ENCODE data around the gene STPG1. TPM values are rescaled to one million over a fixed set of nuclear protein-coding genes. Genes with fewer than 3 reads are reported as not detected.
A peak's percentile ranks its signal among the peaks of the same experiment; 100 is the strongest.
"Not testable (repeated sequence)": the region's sequence is repeated elsewhere in the genome, so short reads cannot be mapped to it uniquely, and the experiment has no call there.

The STPG1 gene, protein sequence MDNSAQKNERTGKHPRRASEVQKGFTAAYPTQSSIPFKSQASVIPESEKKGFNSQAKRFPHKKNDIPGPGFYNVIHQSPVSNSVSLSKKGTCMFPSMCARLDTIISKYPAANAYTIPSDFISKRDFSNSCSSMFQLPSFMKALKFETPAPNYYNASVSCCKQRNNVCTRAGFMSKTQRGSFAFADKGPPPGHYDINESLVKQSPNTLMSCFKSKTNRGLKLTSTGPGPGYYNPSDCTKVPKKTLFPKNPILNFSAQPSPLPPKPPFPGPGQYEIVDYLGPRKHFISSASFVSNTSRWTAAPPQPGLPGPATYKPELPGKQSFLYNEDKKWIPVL
- total RNA-seq: 1.1 TPM

DNA sequence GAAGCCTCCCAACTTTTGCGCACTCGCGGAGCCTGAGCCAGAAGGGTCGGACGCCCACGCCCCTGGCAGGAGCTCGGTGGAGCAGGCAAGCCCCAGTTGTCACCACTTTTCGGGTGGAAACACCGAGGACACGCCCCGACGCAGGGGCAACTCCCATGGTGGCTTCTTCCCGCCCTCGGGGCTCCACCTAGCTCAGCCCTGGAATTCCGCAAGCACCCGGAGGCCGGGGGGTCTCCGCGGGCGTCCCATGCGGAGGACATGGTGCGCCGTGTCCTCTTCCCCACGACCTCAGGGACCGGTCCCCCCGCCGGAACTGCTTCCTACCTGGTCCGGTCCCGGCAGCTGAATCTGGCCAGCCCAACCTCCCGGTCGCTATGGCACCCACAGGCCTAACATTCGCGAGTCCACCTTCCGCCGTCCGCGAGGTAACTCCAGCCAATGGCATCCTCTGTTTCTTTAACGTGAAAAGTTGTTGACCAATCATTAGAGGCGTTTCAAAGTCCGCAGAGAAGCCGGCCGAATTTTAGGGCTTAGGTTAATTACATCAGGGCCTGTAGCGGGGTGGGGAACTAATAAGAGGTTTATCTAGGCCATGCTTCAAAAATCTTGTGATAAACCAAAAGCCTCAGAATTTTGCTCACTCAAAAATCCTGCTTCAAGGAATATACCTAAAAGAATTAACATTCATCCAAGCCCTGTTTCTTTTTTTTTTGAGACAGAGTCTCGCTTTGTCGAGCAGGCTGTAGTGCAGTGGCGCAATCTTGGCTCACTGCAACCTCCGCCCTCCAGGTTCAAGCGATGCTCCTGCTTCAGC is at the start of gene STPG1:
Gene STPG1 (minus strand): TSS at position 433 of the 814 bp plus-strand sequence. CDS start 12,394 bp downstream, outside the sequence.
- ATAC-seq (peak; percentile 80), DNase-seq (ENCODE audit: low spot score) (peak; percentile 90)

DNA sequence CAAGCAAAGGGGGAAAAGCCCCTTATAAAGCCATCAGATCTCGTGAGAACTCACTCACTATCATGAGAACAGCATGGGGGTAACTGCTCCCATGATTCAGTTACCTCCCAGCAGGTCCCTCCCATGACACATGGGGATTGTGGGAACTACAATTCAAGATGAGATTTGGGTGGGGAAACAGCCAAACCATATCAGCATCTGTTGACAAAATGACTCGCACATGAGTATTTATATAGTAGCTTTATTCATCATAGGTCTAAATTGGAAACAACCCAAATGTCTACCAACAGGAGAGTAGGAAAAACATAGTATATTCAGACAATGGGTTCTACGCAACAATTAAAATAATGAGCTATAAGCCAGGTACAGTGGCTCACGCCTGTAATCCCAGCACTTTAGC is 48.5 kb upstream of the STPG1 start:
- ATAC-seq; DNase-seq (ENCODE audit: low spot score): not testable (repeated sequence)

DNA sequence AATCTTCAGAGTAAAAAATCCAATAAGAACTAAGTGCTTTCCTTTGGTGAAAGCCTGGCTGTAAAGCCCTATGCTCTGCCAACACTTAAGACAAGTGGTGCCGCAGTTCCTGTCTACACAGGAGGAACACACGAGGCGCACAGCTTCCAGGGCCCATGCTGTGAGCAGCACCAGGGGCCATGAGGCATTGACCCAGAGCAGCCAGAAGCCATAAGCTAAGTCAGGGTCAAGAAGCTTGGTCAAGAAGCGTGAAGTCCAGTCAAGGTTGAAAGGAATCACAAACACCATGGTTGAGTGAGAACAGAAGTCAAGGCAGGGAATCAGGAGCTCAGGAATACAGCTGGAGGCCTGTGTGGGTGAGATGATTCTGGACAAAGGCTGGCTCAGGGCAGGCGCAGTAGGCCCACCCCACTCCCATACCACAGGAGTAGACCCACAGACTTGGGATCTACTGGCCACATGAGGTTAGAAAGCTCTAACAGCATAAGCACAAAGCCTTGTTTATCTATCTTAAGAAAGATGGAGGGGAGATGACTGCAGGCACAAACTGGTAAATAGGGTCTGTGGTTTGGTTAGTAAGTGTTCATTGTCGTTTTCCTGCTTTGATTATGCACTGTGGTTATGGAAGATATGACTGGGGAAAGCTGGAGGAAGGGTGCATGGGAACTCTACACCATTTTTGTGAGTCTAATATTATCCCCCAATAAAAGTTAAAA is 46.1 kb upstream of the STPG1 start:
- ATAC-seq: no peak
- DNase-seq (ENCODE audit: low spot score): no peak

DNA sequence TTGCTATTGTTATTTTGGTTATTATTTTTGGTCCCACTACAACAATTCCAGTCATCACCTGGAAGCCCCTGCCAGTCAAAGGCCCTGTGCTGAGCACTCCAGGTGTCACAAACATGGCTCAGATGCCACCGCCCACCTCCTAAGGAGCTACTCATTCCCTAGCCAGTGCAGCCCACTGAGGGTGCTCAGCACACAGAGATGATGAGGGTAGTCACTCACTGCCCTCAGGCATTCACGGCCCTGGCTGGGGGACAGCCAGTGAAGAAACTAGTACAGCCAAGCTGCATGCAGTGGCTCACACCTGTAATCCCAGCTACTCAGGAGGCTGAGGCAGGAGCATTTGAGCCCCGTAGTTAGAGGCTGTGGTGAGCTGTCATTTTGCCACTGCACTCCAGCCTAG is 44.3 kb upstream of the STPG1 start:
- DNase-seq (ENCODE audit: low spot score) (no peak), ATAC-seq (no peak)

DNA sequence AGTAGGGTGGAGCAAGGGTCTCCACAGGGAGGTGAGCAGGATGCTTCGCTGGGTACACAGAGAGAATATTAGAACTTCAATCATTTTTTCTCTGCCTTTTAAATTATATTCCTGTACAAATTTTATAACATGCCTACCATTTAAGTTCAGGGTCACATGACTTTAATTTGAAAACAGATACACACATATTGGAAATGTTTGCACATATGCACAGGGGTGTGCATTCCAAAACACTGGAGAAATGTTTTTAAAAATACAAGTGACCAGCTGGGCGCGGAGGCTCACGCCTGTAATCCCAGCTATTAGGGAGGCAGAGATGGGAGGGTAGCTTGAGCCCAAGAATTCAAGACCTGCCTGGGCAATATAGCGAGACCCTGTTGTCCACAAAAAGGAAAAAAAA is 41.7 kb upstream of the STPG1 start:
- no peak for ATAC-seq
- DNase-seq (ENCODE audit: low spot score): peak; percentile 6

DNA sequence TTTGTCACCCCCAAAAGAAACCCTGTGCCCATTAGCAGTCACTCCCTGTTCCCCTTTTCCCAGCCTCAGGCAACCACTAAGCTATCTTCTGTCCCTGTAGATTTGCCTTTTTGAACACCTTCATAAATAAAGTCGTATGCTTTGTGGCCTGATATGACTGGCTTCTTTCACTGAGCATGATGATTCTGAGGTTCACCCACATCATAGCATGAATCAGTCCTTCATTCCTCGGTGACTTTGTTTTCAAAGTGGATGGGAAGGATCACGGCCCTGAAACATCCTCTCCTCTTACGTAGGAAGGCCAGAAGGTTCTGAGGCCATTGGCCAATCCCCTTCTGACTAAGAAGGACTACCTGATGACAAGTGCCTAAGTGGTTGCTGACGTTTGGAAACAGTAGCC is 41.1 kb upstream of the STPG1 start:
- no peak for ATAC-seq
- DNase-seq (ENCODE audit: low spot score): no peak

DNA sequence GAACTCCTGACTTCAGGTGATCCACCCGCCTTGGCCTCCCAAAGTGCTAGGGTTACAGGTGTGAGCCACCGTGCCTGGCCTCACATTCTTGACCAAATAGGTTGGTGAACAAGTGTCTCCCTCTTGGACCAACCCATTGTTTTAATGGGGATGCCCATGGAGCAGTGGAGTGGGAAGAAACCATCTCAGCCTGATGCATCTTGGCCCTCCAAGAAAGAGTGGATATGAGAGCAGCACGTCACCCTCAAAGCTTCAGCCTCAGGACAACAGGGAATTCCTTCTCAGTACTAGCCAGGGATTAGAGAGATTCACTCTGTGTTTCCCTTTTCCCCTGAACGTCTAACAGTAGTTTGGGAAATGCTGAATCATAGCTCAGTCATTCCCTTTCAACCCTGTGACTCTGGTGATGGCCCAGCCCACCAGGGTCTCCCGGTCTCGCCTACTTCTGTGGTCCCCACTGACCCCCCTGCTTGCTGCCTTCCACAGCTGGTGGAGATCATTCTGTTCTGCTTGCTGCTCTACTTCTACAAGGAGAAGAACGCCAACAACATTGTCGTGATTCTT is 39.4 kb upstream of the STPG1 start:
- no peak for ATAC-seq
- no peak for DNase-seq (ENCODE audit: low spot score)

DNA sequence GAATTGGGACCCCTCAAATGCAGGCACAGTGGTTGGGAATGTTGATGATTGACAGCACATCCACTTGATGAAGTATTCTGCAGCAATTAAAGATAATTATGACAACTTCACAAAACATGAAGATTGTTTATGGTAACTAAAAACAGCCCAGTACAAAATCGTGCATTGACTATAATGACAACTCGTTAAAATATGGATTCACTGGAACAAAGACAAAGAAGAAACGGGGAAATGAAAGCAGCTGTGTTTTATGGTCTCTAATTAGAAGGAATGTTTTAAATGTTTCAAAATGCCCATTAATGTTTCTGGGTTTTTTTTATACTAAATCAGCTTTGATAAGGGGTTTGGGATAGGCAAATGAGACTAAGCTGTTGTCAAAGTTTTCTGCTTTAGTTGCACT is 38.2 kb upstream of the STPG1 start:
- DNase-seq (ENCODE audit: low spot score) (no peak), ATAC-seq (no peak)

DNA sequence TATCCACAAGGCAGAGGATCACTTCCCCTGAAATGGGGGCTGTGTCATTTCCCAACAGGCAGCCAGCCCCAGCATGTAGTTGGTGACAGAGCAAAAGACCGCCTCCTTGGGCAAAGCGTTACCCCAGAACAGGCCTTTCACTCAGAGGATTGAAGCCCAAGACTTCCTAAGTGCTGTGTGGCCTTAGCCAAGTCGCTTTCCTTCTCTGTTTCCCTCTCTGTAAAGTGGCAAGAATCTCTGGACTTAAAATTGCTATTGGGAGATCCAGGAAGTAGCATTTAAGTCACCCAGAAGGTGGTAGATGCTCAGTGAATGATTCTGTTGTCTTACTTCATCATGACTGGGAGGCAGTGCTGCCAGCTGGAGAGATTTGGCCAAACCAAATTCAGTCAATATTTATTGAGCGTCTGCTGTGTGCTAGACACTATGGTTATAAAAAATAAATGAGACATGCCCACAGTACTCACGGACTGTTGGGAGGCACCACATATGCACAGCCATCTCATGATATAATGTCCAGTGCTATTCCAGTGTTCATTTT is 37.3 kb upstream of the STPG1 start:
- ATAC-seq: no peak
- no peak for DNase-seq (ENCODE audit: low spot score)

DNA sequence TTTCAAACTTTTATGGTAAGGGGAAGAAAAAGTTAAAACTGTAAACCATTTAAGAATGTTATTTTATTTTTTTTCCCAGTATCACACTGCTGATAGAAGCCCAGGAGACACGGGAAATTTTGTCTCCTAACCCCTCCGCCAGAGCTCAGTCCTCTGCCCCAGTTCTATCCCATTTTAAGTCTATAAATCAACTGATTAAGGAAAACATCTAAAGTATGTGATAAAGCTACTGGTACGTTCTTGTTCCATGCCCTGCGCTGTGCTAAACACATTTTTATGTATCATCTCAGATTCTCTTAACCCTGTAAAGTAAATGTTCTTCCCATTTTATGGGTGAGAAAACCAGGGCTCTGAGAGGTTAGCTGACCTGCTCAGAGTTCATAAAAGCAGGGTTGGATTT is 36.7 kb upstream of the STPG1 start:
- ATAC-seq (no peak), DNase-seq (ENCODE audit: low spot score) (no peak)

DNA sequence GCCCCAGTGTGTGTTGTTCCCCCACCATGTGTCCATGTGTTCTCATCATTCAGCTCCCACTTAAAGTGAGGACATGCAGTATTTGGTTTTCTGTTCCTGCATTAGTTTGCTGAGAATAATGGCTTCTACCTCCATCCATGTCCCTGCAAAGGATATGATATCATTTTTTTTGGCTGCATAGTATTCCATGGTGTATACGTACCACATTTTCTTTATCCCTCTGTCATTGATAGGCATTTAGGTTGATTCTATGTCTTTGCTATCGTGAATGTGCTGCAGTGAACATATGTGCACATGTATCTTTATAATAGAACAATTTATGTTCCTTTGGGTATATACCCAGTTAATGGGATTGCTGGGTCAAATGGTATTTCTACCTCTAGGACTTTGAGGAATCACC is 32.9 kb upstream of the STPG1 start:
- DNase-seq (ENCODE audit: low spot score); ATAC-seq: not testable (repeated sequence)

DNA sequence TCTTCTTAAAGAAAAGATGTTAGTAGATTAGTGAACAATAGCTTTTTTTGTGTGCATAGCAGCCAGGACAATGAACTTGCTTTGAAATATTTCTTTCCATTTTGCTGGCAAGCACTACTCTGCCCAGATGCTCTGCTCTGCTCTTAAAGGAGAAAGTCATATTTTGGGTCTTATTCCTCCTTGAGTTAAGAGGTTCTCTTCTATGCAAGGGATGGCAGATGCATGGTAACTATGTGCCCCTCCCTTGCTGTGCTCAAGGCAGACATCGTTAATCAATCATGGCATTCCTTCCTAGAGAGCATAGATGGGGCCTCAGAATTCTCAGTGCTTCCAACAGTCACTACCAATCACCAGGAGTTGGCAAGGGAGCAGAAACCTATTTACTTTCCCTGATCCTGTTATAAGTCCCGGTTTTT is 29.7 kb upstream of the STPG1 start:
- DNase-seq (ENCODE audit: low spot score): no peak
- ATAC-seq: no peak

DNA sequence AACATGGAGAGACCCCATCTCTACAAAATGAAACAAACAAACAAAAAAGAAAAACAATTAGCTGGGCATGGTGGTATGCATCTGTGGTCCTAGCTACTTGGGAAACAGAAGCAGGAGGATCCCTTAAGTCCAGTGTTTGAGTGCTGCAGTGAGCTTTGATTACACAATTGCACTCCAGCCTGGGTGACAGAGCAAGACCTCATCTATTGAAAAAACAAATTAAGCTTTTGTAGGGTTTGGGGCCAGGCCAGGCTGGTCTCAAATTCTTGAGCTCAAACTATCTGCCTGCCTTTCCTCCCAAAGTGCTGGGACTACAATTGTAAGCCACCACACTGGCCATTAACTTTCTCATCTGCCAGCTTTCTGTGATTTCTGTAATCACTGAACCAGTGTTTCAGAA is 29.2 kb upstream of the STPG1 start:
- DNase-seq (ENCODE audit: low spot score): no peak
- peak; percentile 42 for ATAC-seq

DNA sequence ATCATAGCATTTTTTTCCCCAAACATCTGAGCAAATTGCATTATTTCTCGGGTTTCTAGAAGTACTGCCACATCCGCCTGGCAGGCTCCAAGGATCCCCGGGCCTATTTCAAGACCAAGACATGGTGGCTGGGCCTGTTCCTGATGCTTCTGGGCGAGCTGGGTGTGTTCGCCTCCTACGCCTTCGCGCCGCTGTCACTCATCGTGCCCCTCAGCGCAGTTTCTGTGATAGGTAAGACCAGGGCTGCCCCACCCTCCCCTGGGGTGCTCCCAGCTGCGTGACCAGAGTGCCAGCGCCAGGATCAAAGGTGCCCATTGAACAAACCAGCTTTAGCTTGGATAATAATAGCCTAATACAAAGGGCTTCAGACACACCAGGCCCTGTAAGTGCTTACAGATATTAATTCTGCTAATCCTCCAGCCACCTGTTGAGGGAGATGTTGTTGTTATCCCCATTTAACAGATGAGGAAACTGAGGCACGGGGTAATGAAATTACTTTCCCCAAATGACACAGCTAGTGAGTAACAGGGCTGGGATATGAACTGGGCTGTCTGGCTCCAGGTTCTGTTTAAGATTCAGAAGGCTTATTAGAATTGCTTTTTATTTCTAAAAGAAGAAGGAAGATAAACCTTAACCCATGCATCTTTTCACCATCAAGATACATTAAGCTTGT is 28.6 kb upstream of the STPG1 start:
- ATAC-seq: no peak
- DNase-seq (ENCODE audit: low spot score): no peak

DNA sequence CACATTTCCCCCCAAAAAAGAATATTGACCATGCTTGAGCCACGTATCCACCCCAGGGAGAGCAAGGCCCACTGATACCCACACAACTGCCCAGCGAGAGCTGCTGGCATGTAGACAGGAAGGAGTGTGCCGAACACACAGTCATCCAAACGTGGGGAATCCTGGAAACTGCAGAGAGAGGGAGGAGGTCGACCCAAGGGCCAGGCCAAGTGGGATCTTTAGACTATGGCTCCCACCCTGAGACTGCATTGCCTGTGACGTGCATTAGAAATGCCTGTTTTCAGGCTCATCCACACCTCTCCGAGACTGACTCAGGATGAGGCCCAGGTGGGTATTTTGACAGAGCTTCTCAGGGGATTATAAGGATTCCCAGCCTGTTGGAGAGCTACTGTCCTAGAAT is 27.9 kb upstream of the STPG1 start:
- ATAC-seq (no peak), DNase-seq (ENCODE audit: low spot score) (no peak)

DNA sequence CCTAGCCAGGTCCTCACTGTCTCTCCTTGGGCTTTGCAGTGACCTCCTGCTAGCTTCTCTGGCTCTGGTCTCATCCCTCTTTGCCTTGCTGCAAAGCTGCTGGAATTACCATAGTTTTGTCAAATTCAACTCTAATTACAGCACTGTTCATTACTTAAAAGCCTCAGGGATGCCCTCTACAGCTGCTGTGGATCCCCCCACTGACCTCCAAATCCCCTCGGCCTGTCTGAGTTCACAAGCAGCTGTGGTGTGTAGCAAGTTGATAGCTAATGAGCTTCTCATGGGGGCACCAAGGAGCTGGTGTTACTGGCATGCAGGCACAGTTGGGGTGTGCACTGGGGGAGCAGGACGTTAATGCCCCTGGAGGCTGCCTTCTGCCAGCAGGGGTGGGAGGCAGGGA is 26.9 kb upstream of the STPG1 start:
- ATAC-seq (no peak), DNase-seq (ENCODE audit: low spot score) (no peak)

DNA sequence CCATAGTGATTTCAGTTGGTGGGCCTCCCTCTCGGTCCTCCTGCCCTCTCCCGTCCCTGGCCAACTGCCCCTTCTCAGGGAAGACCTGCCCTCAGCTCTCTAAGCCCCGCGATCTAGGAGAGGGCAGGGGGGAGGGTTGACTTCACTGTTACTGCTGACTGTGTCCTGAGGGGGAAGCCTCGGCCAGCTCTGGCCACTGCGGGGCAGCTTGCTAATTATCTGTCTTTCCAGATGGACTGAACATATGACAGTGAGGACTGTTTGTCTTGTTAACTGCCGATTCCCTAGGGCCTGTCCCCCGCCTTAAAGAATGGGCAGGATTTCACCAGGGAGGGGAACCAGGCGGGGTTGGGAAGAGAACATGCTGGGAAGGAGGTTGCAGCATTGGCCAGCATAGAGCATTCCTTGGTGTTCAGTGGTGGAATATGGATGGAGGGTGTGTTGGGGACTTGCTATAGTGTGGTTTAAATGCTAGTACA is 24.9 kb upstream of the STPG1 start:
- ATAC-seq: no peak
- DNase-seq (ENCODE audit: low spot score): no peak

DNA sequence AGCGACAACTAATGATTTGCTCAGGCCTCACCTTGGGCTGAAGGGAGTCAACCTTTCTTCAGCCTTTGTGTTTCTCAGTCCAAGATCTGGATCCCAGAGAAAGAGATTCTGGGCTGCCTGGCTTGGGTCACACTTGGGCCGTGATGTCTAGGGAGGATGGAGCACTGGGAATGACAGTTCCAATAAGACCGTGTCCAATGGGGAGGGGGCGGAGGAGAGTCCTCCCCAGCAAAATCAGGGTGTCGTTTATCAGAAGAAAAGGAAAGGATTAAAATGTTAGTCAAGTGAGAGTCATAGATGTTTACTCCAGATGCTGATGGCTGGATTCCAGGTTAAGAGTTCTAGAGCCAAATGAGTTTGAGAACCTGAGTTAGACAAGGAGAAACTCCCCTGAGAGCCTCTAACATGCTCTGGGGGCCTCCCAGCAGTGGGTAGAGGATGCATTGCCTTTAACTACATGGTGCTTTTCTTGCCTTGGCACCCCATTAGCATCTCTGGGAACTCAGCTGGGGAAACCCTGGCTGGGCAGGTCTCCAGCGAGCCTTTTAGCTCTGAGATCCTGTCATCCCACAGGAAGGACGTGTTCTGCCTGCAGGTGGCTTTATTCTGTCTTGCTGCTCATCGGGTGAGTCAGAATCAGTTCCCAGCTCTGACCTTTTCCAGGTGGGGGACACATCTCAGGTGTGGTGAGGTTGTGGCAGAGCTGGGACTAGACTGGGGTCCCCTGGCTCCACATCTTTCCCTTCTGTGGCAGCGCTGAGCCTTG is 24.2 kb upstream of the STPG1 start:
- ATAC-seq (no peak), DNase-seq (ENCODE audit: low spot score) (no peak)

DNA sequence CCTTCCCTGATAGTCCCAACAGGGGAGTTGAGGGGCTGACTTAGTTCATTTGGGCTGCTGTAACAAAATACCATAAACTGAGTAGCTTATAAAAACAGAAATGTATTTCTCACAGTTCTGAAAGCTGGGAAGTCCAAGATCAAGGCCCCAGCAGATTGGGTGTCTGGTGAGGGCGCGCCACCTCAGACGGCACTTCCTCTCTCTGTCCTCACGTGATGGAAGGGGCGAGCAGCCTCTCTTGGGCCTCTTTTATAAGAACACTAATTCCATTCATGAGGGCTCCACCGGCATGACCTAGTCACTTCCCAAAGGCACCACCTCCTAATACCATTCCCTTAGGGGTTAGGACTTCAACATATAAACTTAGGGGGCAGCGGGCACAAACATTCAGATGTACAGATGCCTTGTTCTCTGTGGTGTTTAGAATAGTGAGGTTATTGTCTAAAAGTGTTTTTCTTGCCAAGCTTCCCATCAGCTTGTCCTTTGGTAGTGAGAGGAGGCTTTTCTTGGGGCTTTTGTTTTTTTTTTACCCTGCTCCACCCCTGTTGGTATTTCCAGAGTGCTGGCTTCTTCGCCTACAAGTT is 22.3 kb upstream of the STPG1 start:
- no peak for ATAC-seq

More for the DNA sequence above, 22.3 kb upstream of the STPG1 start:
- no peak for DNase-seq (ENCODE audit: low spot score)

Data from left lobe of liver (tissue), 2 donors.